HG03571 (cell line): ENCODE results near the gene NEK2.
"Not testable (repeated sequence)": the region's sequence is repeated elsewhere in the genome, so short reads cannot be mapped to it uniquely, and the experiment has no call there.

Source experiments
- ATAC-seq: cut with Tn5 transposase; IDR thresholded peaks from one replicate; pipeline ENCODE4 v1.9.1; 2021; ENCODE audit not compliant: unreplicated experiment

NEK2 gene

DNA sequence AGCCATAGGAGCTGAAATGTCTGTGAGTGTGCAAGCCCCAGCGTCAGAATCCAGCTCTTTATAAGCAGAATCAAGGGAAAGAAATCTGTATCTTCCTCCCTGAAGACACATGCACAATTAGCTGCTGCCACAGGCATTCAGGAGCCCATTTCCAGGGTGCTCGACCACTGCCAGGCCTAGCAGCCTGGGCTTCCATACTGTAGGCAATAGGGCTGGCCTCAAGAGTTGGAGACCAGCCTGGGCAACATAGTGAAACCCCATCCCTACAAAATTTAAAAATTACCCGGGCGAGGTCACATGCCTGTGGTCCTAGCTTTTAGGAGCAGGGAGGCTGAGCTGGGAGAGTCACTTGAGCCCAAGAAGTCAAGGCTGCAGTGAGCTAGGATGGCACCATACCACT, 41.0 kb downstream of the NEK2 start:
- ATAC-seq = no peak

DNA sequence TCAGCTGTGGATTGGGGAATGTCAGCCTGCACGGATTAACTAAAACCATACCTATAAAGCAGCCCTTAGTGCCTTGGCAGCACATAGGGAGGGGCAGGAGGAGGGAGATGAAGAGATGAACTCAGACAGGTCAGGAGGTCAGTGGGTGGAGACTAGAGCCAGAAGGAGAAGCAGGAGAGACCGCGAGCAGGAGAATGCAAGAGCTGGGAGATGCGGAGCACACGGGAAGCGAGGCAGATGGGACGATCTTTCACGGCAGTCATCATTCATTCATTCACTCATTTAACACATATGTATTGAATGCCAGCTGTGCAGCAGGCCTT, 41.9 kb downstream of the NEK2 start:
- ATAC-seq = no peak

DNA sequence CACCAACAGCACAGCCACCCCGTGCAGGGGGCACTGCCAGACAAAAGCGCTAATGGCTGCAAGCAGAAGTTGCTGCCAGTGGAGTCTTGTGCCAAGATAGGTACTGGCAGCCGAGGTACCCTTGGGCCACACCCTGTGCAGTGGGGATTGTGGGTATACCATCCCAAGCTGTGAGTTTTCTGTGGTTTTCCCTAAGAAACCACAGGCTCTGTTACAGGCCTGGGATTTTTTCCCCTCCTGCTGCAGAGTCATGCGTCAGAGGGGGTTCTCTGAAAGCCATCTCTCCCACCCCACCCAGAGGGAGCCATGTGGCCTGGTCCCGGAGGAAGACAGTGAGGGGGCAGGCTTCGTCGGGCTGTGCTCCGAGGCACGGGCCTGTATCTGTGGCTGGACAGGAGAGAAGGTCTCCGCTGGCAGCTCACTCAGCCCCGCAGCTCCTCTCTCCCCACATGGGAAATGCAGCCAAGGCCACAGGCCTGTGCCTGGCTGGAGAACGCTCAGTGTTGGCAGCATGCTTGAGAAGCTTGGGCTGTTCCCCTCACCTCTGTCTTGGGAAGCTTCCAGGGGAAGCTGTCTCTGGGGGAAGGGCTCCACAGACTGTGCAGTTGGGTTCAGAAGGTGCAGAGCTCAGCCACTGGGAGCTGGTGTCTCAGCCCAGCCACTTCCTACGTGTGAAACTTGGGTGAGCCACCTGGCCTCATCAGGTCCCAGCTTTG, 42.5 kb downstream of the NEK2 start:
- no peak for ATAC-seq

DNA sequence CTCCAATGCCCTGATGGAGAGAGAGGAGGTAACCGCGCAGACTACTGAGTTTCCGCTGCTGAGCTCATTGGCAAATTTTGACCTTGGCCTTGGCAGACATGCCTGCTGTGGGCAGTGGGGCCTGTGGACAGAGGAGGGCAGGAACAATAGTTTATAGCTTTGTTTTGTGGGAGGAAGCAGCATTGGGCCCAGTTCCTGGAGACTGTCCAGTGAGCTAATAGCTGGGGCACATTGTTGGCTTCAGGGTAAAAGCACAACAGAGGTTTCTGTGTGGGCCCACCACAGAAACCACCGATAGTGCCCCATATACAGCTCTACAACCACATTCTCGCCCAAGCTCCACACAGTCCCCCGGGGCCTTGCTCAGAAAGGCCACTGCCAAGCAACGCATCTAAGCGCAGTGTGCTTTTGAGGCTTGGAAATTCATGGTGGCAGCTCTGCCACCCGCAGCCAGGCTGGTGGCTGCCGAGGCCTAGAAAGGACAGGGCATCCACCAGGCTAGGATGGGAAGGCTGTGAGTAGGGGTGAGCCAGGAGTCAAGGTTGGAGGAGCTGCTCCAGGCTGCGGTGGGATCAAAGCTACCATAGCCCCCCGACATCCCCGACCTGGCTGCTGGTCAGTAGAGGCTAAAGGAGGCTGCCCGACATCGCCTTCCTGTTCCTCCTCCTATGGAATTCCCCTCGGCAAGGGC, 43.2 kb downstream of the NEK2 start:
- ATAC-seq = no peak

DNA sequence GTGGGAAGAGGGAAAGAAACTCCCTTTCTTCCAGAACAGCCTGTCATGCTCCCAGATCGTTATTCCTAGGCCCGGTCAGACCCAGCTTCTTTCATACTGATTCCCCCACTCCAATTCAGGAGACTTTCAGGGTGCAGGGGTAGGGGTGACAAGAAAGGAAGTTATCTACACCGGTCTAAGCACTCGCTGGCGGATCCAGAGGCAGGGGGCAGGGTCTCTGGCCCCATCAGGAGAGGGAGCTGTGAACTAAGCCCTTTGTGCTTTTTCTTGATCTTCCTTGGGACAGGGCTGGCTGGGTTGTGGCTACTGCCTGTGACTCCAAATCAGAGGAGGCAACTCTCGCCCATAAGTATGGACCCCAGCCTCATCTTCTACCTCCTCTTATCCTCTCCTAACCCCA, 44.3 kb downstream of the NEK2 start:
- ATAC-seq = no peak

DNA sequence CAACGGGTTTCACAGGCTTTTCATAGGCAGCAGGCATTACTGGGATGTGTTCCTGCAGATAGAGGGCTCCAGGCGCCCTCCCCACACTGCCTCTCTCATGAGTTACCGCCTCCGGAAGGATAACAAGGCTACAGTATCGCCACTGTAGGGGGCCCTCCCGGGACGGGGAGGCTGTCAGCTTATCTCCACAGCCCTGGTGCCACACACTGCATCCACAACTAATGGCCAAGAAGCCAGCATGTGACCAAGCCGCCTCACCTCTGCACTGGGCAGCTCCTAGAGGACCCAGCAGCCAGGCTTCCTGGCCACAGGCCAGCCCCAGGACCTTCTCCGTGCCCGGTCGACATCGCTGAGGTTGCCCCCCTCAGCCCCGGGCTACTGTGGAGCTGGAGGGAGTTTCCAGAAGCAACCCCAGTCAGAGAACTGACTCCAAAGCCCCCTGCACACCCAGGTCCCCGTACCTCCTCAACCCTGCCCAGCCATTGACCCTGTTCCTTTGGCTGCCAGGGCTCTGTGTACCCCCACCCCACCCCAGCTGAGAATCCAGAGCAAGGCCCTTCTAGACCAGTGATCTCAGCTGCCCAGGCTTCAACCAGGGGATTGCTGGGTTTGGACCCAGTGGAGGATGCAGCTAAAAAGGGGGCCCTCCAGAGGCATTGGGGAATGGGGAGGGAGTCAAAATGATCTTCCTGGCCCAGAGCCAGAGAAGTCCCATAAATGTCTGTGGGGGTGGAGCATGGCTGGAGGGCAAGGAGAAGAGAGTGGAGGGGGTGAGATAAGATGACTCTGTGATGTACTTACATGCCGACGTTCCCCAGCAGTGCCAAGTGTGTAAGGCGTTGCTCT, 45.0 kb downstream of the NEK2 start:
- ATAC-seq = no peak

DNA sequence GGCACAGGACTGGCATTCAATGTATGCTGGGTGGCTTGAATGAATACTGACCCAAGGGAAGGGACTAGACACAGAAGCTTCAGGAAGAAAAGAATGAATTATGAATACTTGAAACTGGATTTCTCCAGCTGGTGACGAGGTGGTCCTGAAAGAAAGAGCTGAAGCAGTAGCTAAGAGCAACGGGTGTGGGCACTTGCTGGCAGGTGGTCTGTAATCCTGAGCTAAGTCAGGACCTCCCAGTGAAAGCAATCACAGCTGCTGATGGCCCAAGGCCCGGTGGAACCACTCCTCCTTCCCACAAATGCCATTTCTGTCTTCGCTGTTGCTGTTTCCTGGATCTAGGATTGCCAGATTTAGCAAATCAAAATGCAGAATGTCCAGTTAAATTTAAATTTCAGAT, 47.0 kb downstream of the NEK2 start:
- no peak for ATAC-seq

DNA sequence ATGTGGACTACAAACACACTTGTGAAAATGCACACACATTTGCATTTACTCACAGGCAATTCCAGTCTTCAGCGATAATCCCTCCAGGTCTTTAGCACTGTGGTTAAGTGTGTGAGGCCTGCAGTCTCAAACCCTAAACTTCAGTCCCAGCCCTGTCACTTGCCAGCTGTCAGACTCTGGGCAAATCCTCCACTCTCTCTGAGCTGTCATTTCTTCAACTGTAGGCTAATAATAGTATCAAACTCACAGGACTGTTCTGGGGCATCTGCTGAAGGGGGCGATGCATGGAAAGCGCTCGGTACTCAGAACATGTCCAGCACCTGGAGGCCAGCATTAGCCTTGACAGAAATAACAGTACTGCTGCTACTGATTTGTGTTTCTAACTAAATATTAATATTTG, 48.2 kb downstream of the NEK2 start:
- ATAC-seq = no peak

DNA sequence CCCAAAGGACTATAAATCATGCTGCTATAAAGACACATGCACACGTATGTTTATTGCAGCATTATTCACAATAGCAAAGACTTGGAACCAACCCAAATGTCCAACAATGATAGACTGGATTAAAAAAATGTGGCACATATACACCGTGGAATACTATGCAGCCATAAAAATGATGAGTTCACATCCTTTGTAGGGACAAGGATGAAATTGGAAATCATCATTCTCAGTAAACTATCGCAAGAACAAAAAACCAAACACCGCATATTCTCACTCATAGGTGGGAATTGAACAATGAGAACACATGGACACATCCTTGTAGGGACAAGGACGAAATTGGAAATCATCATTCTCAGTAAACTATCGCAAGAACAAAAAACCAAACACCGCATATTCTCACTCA, 49.6 kb downstream of the NEK2 start:
- not testable (repeated sequence) for ATAC-seq

DNA sequence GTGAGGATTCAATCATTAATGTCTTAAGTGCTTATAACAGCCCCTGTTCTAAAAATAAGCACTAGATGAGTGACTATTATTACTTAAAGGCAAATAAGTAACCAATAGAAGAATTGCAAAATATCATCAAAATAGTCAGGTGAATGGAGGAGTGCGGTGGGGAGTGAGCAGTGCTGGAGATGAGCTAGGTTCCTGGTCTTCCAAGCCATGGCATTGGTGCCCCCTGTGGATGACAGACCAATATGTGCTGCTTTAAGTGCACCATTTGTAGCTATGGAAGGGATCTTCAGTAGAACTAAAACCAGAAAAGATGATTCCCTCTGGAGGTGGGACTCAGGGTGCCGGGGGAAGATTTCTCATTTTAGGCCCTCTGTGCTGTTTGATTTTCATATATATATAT, 50.4 kb downstream of the NEK2 start:
- no peak for ATAC-seq

DNA sequence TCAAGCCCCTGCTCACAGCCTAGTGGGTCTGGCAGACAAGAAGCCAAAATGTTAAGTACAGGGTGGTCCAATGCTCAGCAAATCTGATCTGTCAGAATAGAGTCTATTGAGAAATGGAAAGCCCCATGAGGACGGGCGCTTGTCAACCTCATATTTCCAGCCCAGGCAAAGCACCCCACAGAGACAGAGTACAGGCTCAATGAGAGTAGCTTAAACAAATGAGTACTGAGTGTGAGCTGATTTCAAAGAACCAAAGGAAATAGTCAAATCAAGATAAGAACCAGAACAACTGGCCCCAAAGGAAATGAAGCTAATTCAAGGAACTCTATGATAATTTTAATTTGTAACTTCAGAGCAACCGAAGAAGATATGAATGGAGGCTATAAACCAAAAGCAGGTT, 51.9 kb downstream of the NEK2 start:
- ATAC-seq = no peak

DNA sequence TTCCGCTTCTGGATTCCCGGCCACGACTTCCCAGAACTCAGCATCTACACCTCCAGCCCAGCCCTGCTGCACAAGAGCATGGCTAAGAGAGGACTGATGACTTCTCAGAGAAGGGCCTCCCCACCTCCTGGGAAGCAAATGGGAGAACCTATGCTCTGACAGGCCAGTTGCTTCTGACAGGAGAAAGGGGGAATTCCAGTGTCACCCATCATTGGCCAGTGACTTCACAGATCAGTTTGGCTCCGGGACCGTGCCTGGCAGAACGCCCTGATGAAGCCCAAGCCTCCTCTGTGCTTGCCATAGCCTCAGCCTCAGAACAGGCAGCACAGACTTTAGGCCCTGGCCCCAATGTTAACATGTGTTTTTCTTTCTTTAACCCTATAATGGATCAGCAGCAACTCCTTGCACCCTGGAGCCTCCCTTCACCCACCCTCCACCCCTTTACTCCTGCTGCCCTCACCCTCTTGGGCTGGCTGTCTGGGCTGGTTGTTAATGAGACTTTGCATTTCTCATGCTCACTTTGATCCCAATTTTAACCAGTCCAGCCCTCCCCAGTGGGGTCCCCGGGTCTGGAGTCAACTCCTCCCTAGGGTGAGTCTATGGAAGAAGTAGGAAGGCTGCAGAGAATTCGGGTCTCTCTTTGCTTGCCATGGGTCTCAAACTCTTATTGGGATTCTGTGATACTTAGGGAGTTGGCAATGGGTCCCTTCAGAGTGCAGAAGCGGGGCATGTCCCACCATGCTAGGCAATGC, 53.8 kb downstream of the NEK2 start:
- ATAC-seq = no peak

DNA sequence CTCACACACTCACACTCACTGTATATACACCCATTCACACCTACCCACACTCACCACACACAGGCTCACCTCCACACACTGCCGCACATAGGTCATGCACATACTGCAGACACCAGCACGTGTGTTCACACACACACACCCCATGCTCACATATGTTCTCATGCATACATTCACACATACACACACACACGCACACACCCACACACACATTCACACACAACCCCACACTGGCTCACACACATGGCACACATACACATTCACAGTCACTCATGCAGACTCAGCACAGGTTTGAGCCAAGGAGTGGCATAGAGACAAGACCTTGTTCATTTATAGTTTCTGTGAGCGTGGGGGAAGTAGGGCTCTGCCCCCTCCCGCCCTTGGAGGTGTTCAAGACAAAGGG, 55.3 kb downstream of the NEK2 start:
- no peak for ATAC-seq

DNA sequence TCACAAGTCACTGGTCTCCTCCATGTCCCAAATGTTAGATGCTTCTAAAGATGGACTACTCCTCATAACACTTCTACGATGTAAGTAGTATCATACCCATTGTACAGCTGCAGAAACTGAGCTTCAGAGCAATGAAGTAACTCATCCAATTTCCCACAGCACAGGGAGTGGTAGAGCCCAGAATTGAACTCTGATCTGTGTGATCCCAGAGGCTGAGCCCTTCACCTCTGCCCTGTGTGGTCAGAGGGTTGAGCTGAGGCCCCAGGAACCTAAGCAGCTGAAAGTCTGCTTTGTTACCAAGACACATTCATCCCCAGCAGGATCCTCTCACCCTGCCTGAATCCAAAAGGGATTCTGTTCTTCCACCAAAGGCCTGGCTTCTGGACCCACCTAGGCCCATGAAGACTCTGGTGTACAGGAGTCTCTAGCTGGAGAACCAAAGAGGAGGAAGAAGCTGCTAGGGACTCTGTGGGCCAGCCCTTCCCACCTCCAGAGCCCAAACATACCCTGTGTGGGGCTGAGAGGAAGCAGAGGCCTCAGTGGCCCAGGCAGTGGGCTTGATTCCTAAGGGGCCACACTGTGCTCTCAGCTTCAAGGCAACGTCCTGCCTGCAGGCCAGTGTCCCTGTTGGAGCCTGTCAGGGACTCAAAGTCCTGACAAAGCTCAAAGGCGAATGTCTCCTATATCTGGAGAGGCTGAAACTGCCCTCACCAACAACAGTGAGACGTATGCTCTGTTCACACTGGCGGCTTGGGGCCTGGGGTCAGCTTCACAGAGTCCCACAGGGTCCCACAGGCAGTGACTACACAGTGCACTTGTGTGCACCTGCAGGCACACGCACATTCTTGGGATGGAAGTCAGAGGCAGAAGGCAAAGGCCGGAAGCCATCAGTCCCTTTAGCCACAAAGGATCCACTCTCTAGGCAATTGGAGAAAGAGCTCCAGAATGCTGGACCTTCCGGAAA, 56.1 kb downstream of the NEK2 start:
- ATAC-seq = no peak

DNA sequence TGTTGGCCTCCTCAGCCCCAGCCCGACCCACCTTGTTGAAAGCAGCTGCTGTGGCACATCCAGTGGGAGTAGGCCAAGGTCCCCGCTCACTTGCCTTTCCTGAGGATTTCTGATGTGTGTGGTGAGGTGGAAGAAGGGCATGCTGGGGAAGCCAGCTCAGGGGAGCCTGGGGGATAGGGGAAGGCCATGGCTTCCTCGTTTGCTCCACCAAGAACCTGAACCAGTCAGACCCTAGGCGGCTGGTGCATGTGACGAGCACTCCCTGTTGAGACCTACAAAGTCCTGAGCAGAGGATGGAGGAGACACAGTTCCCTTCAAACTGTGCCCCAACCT, 58.5 kb downstream of the NEK2 start:
- no peak for ATAC-seq

DNA sequence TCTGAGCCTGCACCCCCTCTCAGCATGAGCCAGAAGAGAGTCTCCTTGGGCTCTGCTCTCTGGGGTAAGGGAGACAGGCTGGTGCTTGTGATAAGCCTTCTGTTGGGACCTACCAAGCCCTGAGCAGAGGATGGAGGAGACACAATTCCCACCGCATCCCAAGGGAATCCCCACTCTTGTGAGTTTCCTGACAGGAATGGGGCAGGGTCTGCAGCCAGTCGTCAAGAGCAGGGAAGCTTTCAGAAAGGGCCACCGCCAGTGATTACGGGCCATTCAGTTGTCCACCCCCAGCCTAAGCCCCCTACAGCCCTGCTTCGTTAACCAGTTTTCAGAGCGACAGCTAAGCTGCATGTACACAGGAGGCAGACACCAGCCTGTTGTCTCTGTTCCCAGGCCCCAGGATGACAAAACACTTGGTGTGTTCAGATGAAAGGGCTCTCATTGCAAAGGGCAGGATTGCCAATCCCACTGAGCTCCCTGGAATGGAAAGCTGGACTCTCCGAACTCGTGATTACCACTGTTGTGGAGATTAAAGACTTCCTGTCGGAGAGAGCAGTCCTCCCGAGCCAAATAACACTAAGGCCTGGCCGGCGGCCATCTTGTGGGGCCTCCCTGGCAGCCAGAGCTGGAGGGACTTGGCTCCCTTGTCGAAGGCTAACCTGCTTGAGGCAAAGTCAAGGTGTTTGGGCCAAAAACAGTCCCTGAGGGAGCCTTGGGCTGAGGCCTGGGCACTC, 59.0 kb downstream of the NEK2 start:
- ATAC-seq = no peak

DNA sequence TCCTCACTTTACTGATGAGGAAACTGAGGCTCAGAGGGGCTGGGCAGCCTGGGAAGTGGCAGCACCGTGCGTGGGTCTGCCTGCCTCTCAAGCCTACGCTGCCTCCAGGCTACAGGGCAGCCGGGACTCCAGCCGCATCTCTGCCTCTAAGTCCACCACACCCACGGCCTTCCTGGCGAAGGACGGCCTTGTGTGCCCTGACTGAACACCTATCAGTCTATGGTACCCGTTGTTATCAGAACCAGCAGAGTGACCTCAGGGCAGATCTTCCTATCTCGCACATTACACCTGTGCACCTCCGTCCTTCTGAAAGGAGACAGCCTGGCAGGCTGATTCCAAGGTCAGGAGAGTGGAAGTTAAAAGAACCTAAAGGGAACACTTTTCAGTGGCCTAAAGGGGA, 60.8 kb downstream of the NEK2 start:
- no peak for ATAC-seq

DNA sequence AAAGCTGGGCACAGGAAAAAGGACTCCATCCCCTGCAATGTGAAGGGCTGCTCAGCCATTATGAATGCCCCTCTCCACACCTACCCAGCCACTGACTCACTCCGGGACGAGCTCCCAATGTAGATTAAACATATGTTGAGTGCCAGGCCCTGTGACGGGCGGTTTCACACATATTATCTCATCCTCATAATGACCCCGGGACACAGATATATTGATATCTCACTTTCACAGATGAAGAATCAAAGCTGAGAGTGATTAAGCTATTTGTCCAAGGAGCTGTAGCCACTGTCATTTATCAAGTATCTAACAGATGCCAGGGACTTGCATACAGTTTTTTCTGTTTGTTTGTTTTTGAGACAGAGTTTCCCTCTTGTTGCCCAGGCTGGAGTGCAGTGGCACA, 61.5 kb downstream of the NEK2 start:
- no peak for ATAC-seq

DNA sequence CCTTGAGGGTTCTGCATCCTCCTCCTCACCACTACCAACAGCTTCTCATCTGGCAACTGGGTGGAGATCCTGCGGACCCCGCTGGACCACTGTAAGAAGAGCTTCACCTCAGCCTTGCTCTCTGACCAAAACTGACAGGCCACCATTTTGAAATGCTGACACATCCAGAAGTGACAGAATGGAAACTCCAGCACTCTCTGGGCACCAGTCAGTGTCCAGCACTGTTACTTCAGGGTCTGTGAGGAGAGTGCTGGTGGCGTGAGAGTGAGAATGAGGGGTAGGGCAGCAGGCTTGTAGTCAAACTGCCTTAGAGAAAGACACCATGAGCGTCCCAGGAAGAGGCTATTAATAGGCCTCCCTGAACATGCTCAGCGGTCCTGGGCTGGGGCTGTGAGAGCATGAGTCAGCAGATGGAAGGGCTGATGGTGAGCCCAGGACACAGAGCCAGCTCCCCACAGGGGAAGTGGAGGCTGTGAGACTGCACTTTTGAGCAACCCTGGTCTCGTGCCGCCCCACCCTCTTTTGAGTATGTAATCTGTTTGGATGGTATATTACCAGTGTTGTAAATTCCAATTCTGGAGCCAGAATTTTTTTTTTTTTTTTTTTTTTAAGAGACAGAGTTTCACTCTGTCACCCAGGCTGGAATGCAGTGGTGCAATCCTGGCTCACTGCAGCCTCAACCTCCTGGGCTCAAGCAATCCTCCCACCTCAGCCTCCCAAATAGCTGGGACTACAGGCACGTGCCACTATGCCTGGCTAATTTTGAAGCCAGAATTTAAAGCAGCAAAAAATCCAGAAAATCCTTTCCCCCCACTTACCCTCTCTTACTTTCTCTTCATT, 62.1 kb downstream of the NEK2 start:
- ATAC-seq = no peak
